Stomach smooth muscle (tissue), 2 donors: ENCODE results near the gene EIF5.
A peak's percentile ranks its signal among the peaks of the same experiment; 100 is the strongest.

Experiments used
- H3K27ac ChIP-seq: one replicate; pipeline ENCODE4 v1.7.0; 2013; ENCODE audit warnings: mild to moderate bottlenecking, low read length, inconsistent platforms
- H3K27me3 ChIP-seq, 2 donors: one replicate each; pipeline ENCODE4 v1.7.0; 2013; ENCODE audit warnings: low read length in 2 of 2; ENCODE audit not compliant: insufficient read depth in 2 of 2, control insufficient read depth in 1 of 2
- H3K36me3 ChIP-seq, 2 donors: one replicate each; pipeline ENCODE4 v1.7.0; 2013; ENCODE audit warnings: low read length in 2 of 2; ENCODE audit not compliant: control insufficient read depth in 2 of 2, insufficient read depth in 2 of 2
- H3K4me1 ChIP-seq: one replicate; pipeline ENCODE4 v1.7.0; 2013; ENCODE audit warnings: low read length; ENCODE audit not compliant: control insufficient read depth, insufficient read depth
- H3K4me3 ChIP-seq, 2 donors: one replicate each; pipeline ENCODE4 v1.7.0; 2013; ENCODE audit warnings: low read length in 2 of 2
- H3K9ac ChIP-seq, 2 donors: one replicate each; pipeline ENCODE4 v1.7.0; 2013; ENCODE audit warnings: low read length in 2 of 2, mild to moderate bottlenecking in 1 of 2
- H3K9me3 ChIP-seq, 2 donors: one replicate each; pipeline ENCODE4 v1.7.0; 2013; ENCODE audit warnings: low read length in 2 of 2; ENCODE audit not compliant: control insufficient read depth in 2 of 2
- donor health status: healthy.
- donor health status: Pancreatic carcinoma.

Gene EIF5

GRCh38 chr14:103333754-103334643 is at the start of gene EIF5:
EIF5 (plus strand) TSS chr14:103334237; CDS start chr14:103335861, 1,624 bp downstream.
- Histone ChIP-seq H3K9me3 (no peaks in the 10 kb centered on the region), H3K27ac (peak within 1 kb of the TSS; percentile 99), H3K36me3 (peaks cover 34 to 37% of the 10 kb centered on the region in 2 donors), H3K4me1 (peaks cover 11% of the 10 kb centered on the region), H3K27me3 (no peaks in the 10 kb centered on the region), H3K9ac (peak within 1 kb of the TSS; percentile 99 to 100), H3K4me3 (peak within 1 kb of the TSS; percentile 91 to 96)

GRCh38 chr14:103284574-103285467 is 49.2 kb upstream of the EIF5 start:
- Histone ChIP-seq H3K36me3 (no peaks in the 10 kb centered on the region), H3K9me3 (no peaks in the 10 kb centered on the region), H3K9ac (no peak overlapping the region), H3K4me3 (no peak overlapping the region), H3K4me1 (no peaks in the 10 kb centered on the region), H3K27ac (no peak overlapping the region), H3K27me3 (peaks cover 8 to 31% of the 10 kb centered on the region in 2 donors)

GRCh38 chr14:103286460-103286859 is 47.6 kb upstream of the EIF5 start:
- no peak overlapping the region for H3K4me3 ChIP-seq
- H3K27ac ChIP-seq, result no peak overlapping the region
- H3K9ac ChIP-seq, result no peak overlapping the region
- no peaks in the 10 kb centered on the region for H3K36me3 ChIP-seq
- H3K27me3 ChIP-seq, result peaks cover 10 to 25% of the 10 kb centered on the region in 2 donors
- no peaks in the 10 kb centered on the region for H3K4me1 ChIP-seq
- no peaks in the 10 kb centered on the region for H3K9me3 ChIP-seq

GRCh38 chr14:103286968-103287850 is 46.8 kb upstream of the EIF5 start:
- Histone ChIP-seq H3K4me1 (no peaks in the 10 kb centered on the region), H3K27me3 (peaks cover 10 to 18% of the 10 kb centered on the region in 2 donors), H3K36me3 (no peaks in the 10 kb centered on the region)

GRCh38 chr14:103288076-103288766 is 45.8 kb upstream of the EIF5 start:
- Histone ChIP-seq H3K9me3 (no peaks in the 10 kb centered on the region), H3K4me3 (no peak overlapping the region), H3K27me3 (peaks cover 14 to 17% of the 10 kb centered on the region in 2 donors), H3K4me1 (no peaks in the 10 kb centered on the region), H3K9ac (no peak overlapping the region), H3K27ac (no peak overlapping the region), H3K36me3 (no peaks in the 10 kb centered on the region)

More at GRCh38 chr14:103286968-103287850, 46.8 kb upstream of the EIF5 start:
- Histone ChIP-seq H3K9me3 (no peaks in the 10 kb centered on the region), H3K27ac (no peak overlapping the region), H3K9ac (no peak overlapping the region), H3K4me3 (no peak overlapping the region)

- no peaks in the 10 kb centered on the region for H3K36me3 ChIP-seq
- H3K27ac ChIP-seq, result no peak overlapping the region
- peaks cover 15 to 16% of the 10 kb centered on the region in 2 donors for H3K27me3 ChIP-seq
- no peak overlapping the region for H3K9ac ChIP-seq
- H3K9me3 ChIP-seq, result no peaks in the 10 kb centered on the region
- no peak overlapping the region for H3K4me3 ChIP-seq
- no peaks in the 10 kb centered on the region for H3K4me1 ChIP-seq
These were observed 44.0 kb upstream of the EIF5 start for GRCh38 chr14:103290056-103290455.

GRCh38 chr14:103290494-103290893 is 43.5 kb upstream of the EIF5 start:
- H3K9ac ChIP-seq, result no peak overlapping the region

GRCh38 chr14:103290961-103291360 is 43.1 kb upstream of the EIF5 start:
- Histone ChIP-seq H3K4me3 (no peak overlapping the region), H3K36me3 (no peaks in the 10 kb centered on the region), H3K27me3 (peaks cover 14 to 16% of the 10 kb centered on the region in 2 donors), H3K9ac (no peak overlapping the region), H3K27ac (no peak overlapping the region), H3K4me1 (no peaks in the 10 kb centered on the region), H3K9me3 (no peaks in the 10 kb centered on the region)

More at GRCh38 chr14:103290494-103290893, 43.5 kb upstream of the EIF5 start:
- H3K9me3 ChIP-seq, result no peaks in the 10 kb centered on the region
- peaks cover 14 to 16% of the 10 kb centered on the region in 2 donors for H3K27me3 ChIP-seq
- H3K4me1 ChIP-seq, result no peaks in the 10 kb centered on the region
- no peak overlapping the region for H3K4me3 ChIP-seq
- H3K36me3 ChIP-seq, result no peaks in the 10 kb centered on the region
- no peak overlapping the region for H3K27ac ChIP-seq

GRCh38 chr14:103292426-103293374 is 41.3 kb upstream of the EIF5 start:
- Histone ChIP-seq H3K9me3 (no peaks in the 10 kb centered on the region), H3K4me3 (no peak overlapping the region), H3K27ac (no peak overlapping the region), H3K4me1 (no peaks in the 10 kb centered on the region), H3K36me3 (no peaks in the 10 kb centered on the region), H3K27me3 (peaks cover 8 to 9% of the 10 kb centered on the region in 2 donors), H3K9ac (no peak overlapping the region)
